WTC11 (cell line): Measurements from ENCODE around the gene RPS3. TPM values are rescaled to one million over a fixed set of nuclear protein-coding genes. Genes with fewer than 3 reads are reported as not detected.
A peak's percentile ranks its signal among the peaks of the same experiment; 100 is the strongest.

ENCODE experiments used
- ATAC-seq: fragments of 200-7000 bp; cut with Tn5 transposase; 2 replicates; pipeline ENCODE4 v1.10.0; 2021; ENCODE audit warnings: mild to moderate bottlenecking, moderate library complexity
- CTCF ChIA-PET: fragments of 300-600 bp; sonication (Branson Sonifier 250); formaldehyde crosslinking; loops from one replicate; lab custom pipeline; 2021; ENCODE audit warnings: antibody characterized with exemption; lab: Charles Lee
- POLR2A ChIA-PET: fragments of 350-600 bp; sonication (Branson Sonifier 250); formaldehyde crosslinking; loops from one replicate; lab custom pipeline; 2021; ENCODE audit warnings: antibody characterized with exemption; lab: Charles Lee
- DNase-seq: peaks from one replicate; pipeline ENCODE4 v3.0.0; 2021; ENCODE audit warnings: low spot score
- H3K27ac Mint-ChIP-seq: 2 replicates; pipeline ENCODE4 v1.8.0; 2021; ENCODE audit warnings: mixed read lengths
- H3K27me3 Mint-ChIP-seq: 2 replicates; pipeline ENCODE4 v1.8.0; 2021; ENCODE audit warnings: low read depth, mild to moderate bottlenecking, moderate library complexity, mixed read lengths
- H3K36me3 Mint-ChIP-seq: 2 replicates; pipeline ENCODE4 v1.8.0; 2021; ENCODE audit warnings: mixed read lengths
- H3K4me1 Mint-ChIP-seq: 2 replicates; pipeline ENCODE4 v1.8.0; 2022; ENCODE audit warnings: mixed read lengths
- H3K4me3 Mint-ChIP-seq: 2 replicates; pipeline ENCODE4 v1.8.0; 2021; ENCODE audit warnings: mild to moderate bottlenecking, moderate library complexity, mixed read lengths
- H3K9me3 Mint-ChIP-seq: 2 replicates; pipeline ENCODE4 v1.8.0; 2021; ENCODE audit warnings: mixed read lengths
- CBFB ChIP-seq: sonication (generic); formaldehyde crosslinking; IDR thresholded peaks from 2 replicates; pipeline ENCODE4 v1.8.1; 2022; ENCODE audit warnings: mild to moderate bottlenecking, low read depth, missing genetic modification reagents
- GRHL2 ChIP-seq: fragments of 250-450 bp; sonication (Bioruptor Pico); IDR thresholded peaks from 2 replicates; pipeline ENCODE4 v1.8.0; 2022; ENCODE audit warnings: mild to moderate bottlenecking, moderate library complexity; ENCODE audit not compliant: insufficient replicate concordance, severe bottlenecking
- IRF2 ChIP-seq: sonication (generic); formaldehyde crosslinking; IDR thresholded peaks from 2 replicates; pipeline ENCODE4 v1.8.0; 2022; ENCODE audit warnings: low read depth, missing genetic modification reagents, borderline replicate concordance
- MXD4 ChIP-seq: fragments of 250-450 bp; sonication (Bioruptor Pico); IDR thresholded peaks from 2 replicates; pipeline ENCODE4 v1.8.0; 2021; ENCODE audit warnings: mild to moderate bottlenecking, moderate library complexity, borderline replicate concordance
- RELA ChIP-seq: sonication (generic); formaldehyde crosslinking; IDR thresholded peaks from 2 replicates; pipeline ENCODE4 v1.8.1; 2022; ENCODE audit warnings: missing genetic modification reagents, mild to moderate bottlenecking, borderline replicate concordance
- TEAD4 ChIP-seq: sonication (generic); formaldehyde crosslinking; IDR thresholded peaks from 2 replicates; pipeline ENCODE4 v1.8.0; 2022; ENCODE audit warnings: mild to moderate bottlenecking, missing genetic modification reagents
- ZNF263 ChIP-seq: sonication (generic); formaldehyde crosslinking; IDR thresholded peaks from 2 replicates; pipeline ENCODE4 v1.8.1; 2022; ENCODE audit warnings: low read depth, mild to moderate bottlenecking, moderate library complexity, missing genetic modification reagents
- ZNF317 ChIP-seq: sonication (generic); formaldehyde crosslinking; IDR thresholded peaks from 2 replicates; pipeline ENCODE4 v1.8.1; 2023; ENCODE audit warnings: low read depth, mild to moderate bottlenecking, moderate library complexity, missing genetic modification reagents, borderline replicate concordance
- total RNA-seq: library from RNA; stranded (reverse); gene quantifications from 3 replicates; pipeline ENCODE4 v1.2.3, GENCODE V29; 2021
- TF ChIP-seq, protein P1 (sequence below): sonication (generic); formaldehyde crosslinking; IDR thresholded peaks from 2 replicates; pipeline ENCODE4 v1.8.0; 2023; ENCODE audit warnings: missing genetic modification reagents, mild to moderate bottlenecking, borderline replicate concordance
- TF ChIP-seq, protein P2 (sequence below): sonication (generic); formaldehyde crosslinking; IDR thresholded peaks from 2 replicates; pipeline ENCODE4 v1.8.0; 2022; ENCODE audit warnings: mild to moderate bottlenecking, missing genetic modification reagents
- TF ChIP-seq, protein P3 (sequence below): sonication (generic); formaldehyde crosslinking; IDR thresholded peaks from 2 replicates; pipeline ENCODE4 v1.8.1; 2022; ENCODE audit warnings: low read depth, missing genetic modification reagents, borderline replicate concordance
- TF ChIP-seq, protein P4 (sequence below): fragments of 250-450 bp; sonication (Bioruptor Pico); conservative IDR thresholded peaks from 2 replicates; pipeline ENCODE4 v1.9.0; 2021; ENCODE audit warnings: mild to moderate bottlenecking
- TF ChIP-seq, protein P5 (sequence below): sonication (generic); formaldehyde crosslinking; IDR thresholded peaks from 2 replicates; pipeline ENCODE4 v1.8.0; 2023; ENCODE audit warnings: missing genetic modification reagents
- TF ChIP-seq, protein P6 (sequence below): sonication (generic); formaldehyde crosslinking; conservative IDR thresholded peaks from 2 replicates; pipeline ENCODE4 v1.8.1; 2022; ENCODE audit warnings: mild to moderate bottlenecking, missing genetic modification reagents
- TF ChIP-seq, protein P7 (sequence below): fragments of 250-450 bp; sonication (Bioruptor Pico); IDR thresholded peaks from 2 replicates; pipeline ENCODE4 v1.9.0; 2021; ENCODE audit warnings: mild to moderate bottlenecking, borderline replicate concordance

Gene RPS3
- total RNA-seq, 1 experiment from 2014 or later, result 3,967 TPM

DNA sequence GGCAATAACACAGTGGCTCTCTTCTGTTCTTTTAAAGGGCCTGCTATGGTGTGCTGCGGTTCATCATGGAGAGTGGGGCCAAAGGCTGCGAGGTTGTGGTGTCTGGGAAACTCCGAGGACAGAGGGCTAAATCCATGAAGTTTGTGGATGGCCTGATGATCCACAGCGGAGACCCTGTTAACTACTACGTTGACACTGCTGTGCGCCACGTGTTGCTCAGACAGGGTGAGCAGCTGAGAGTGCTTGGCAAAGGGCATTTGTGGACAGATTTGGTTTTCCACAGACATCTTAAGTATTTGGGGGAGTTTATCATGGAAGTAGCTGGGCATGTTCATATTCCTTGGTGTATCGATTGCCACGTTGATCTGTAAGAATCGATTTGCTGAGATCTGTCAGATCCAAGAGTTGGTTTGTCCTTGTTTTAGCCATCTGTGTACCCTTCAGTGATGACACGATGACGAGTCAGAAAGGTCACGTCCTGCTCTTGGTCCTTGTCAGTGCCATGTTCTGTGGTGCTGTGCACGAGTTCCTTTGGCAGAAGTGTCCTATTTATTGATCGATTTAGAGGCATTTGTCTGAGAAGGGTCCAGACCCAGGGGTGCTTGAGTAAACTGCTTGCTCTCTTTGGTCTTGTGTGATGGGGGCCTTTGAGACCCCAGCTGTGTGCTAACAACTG is 4.8 kb downstream of the RPS3 start (continued):
- TF ChIP-seq TEAD4 (CRISPR knock-in tag), result no peak
- no peak for TF ChIP-seq IRF2 (CRISPR knock-in tag)
- no peak for TF ChIP-seq ZNF263 (CRISPR knock-in tag)
- TF ChIP-seq, protein P1, sequence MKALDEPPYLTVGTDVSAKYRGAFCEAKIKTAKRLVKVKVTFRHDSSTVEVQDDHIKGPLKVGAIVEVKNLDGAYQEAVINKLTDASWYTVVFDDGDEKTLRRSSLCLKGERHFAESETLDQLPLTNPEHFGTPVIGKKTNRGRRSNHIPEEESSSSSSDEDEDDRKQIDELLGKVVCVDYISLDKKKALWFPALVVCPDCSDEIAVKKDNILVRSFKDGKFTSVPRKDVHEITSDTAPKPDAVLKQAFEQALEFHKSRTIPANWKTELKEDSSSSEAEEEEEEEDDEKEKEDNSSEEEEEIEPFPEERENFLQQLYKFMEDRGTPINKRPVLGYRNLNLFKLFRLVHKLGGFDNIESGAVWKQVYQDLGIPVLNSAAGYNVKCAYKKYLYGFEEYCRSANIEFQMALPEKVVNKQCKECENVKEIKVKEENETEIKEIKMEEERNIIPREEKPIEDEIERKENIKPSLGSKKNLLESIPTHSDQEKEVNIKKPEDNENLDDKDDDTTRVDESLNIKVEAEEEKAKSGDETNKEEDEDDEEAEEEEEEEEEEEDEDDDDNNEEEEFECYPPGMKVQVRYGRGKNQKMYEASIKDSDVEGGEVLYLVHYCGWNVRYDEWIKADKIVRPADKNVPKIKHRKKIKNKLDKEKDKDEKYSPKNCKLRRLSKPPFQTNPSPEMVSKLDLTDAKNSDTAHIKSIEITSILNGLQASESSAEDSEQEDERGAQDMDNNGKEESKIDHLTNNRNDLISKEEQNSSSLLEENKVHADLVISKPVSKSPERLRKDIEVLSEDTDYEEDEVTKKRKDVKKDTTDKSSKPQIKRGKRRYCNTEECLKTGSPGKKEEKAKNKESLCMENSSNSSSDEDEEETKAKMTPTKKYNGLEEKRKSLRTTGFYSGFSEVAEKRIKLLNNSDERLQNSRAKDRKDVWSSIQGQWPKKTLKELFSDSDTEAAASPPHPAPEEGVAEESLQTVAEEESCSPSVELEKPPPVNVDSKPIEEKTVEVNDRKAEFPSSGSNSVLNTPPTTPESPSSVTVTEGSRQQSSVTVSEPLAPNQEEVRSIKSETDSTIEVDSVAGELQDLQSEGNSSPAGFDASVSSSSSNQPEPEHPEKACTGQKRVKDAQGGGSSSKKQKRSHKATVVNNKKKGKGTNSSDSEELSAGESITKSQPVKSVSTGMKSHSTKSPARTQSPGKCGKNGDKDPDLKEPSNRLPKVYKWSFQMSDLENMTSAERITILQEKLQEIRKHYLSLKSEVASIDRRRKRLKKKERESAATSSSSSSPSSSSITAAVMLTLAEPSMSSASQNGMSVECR (CRISPR knock-in tag), result no peak
- TF ChIP-seq, protein P2, sequence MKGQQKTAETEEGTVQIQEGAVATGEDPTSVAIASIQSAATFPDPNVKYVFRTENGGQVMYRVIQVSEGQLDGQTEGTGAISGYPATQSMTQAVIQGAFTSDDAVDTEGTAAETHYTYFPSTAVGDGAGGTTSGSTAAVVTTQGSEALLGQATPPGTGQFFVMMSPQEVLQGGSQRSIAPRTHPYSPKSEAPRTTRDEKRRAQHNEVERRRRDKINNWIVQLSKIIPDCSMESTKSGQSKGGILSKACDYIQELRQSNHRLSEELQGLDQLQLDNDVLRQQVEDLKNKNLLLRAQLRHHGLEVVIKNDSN (CRISPR knock-in tag), result no peak
- TF ChIP-seq, protein P3, sequence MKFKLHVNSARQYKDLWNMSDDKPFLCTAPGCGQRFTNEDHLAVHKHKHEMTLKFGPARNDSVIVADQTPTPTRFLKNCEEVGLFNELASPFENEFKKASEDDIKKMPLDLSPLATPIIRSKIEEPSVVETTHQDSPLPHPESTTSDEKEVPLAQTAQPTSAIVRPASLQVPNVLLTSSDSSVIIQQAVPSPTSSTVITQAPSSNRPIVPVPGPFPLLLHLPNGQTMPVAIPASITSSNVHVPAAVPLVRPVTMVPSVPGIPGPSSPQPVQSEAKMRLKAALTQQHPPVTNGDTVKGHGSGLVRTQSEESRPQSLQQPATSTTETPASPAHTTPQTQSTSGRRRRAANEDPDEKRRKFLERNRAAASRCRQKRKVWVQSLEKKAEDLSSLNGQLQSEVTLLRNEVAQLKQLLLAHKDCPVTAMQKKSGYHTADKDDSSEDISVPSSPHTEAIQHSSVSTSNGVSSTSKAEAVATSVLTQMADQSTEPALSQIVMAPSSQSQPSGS (CRISPR knock-in tag), result no peak
- no peak for TF ChIP-seq MXD4 (CRISPR knock-in tag)
- no peak for TF ChIP-seq RELA (CRISPR knock-in tag)

DNA sequence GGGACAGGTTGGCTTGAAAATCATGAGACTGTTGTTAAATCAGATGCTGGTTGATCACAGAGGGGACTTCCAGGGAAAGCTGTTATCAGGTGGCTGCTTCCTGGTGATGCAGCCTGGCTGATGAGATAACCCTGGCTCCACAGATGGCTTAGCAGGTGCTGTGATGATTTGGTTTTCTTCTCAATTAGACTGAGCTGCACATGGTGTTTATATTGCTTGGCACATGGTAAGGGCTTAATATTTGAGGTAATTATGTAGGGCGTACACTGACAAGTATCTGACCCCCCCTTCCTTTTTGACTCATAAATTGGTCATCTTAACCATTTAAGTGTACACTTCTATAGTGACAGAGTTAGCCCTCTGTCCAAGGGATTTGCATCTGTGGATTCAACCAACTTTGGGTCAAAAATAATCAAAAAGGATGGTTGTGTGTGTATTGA is 7.0 kb downstream of the RPS3 start:
- POLR2A ChIA-PET, result no interaction called here
- peaks cover 38% of the 10 kb centered on the region for H3K4me1 Mint-ChIP-seq
- DNase-seq (no peak), ATAC-seq (no peak)
- no peak overlapping the region for H3K27ac Mint-ChIP-seq
- CTCF ChIA-PET, result interaction anchor here (3.2 kb wide), 1 partner anchor 19 kb away, joined by 23 read pairs; no protein-coding TSS in a partner anchor
- peaks cover 3% of the 10 kb centered on the region; the same call in 1 of the 2 replicates for H3K9me3 Mint-ChIP-seq
- peaks cover 72% of the 10 kb centered on the region for H3K36me3 Mint-ChIP-seq
- H3K27me3 Mint-ChIP-seq, result no peaks in the 10 kb centered on the region
- TF ChIP-seq, protein P4, sequence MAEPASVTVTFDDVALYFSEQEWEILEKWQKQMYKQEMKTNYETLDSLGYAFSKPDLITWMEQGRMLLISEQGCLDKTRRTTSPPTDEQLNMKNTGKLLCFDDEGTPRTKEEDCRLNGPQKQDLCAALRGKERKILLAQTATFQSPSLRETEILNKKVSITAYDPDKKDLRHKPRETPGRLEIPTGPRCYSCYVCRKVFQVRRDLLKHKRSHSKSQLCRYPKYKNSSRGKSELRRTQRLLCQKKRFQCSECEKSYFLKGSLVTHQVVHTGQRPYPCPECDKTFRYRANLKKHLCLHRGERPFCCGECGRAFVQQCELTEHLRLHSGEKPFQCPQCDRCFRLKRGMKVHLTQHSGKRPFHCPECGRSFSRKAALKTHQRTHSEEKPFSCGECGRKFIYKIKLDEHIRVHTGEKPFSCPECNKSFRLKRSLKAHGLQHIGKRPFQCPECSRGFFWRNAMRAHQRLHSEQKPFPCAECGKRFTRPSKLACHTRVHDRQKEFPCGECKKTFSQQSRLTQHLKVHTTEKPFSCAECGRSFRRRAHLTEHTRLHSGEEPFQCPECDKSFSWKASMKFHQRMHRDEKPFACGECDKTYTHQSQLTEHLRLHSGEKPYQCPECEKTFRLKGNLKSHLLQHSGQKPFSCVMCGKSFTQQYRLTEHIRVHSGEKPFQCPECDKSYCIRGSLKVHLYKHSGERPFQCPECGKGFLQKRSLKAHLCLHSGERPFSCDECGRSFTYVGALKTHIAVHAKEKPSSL, result no peak
- TF ChIP-seq, protein P5, sequence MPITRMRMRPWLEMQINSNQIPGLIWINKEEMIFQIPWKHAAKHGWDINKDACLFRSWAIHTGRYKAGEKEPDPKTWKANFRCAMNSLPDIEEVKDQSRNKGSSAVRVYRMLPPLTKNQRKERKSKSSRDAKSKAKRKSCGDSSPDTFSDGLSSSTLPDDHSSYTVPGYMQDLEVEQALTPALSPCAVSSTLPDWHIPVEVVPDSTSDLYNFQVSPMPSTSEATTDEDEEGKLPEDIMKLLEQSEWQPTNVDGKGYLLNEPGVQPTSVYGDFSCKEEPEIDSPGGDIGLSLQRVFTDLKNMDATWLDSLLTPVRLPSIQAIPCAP (CRISPR knock-in tag), result no peak
- TF ChIP-seq GRHL2 (CRISPR knock-in tag), result no peak
- TF ChIP-seq, protein P6, sequence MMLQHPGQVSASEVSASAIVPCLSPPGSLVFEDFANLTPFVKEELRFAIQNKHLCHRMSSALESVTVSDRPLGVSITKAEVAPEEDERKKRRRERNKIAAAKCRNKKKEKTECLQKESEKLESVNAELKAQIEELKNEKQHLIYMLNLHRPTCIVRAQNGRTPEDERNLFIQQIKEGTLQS (CRISPR knock-in tag), result no peak
- no peak for TF ChIP-seq ZNF317
- no peak for TF ChIP-seq CBFB (CRISPR knock-in tag)
- TF ChIP-seq, protein P7, sequence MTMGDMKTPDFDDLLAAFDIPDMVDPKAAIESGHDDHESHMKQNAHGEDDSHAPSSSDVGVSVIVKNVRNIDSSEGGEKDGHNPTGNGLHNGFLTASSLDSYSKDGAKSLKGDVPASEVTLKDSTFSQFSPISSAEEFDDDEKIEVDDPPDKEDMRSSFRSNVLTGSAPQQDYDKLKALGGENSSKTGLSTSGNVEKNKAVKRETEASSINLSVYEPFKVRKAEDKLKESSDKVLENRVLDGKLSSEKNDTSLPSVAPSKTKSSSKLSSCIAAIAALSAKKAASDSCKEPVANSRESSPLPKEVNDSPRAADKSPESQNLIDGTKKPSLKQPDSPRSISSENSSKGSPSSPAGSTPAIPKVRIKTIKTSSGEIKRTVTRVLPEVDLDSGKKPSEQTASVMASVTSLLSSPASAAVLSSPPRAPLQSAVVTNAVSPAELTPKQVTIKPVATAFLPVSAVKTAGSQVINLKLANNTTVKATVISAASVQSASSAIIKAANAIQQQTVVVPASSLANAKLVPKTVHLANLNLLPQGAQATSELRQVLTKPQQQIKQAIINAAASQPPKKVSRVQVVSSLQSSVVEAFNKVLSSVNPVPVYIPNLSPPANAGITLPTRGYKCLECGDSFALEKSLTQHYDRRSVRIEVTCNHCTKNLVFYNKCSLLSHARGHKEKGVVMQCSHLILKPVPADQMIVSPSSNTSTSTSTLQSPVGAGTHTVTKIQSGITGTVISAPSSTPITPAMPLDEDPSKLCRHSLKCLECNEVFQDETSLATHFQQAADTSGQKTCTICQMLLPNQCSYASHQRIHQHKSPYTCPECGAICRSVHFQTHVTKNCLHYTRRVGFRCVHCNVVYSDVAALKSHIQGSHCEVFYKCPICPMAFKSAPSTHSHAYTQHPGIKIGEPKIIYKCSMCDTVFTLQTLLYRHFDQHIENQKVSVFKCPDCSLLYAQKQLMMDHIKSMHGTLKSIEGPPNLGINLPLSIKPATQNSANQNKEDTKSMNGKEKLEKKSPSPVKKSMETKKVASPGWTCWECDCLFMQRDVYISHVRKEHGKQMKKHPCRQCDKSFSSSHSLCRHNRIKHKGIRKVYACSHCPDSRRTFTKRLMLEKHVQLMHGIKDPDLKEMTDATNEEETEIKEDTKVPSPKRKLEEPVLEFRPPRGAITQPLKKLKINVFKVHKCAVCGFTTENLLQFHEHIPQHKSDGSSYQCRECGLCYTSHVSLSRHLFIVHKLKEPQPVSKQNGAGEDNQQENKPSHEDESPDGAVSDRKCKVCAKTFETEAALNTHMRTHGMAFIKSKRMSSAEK, result 0 out of 2 replicates have a peak, but pooled peaks have one; percentile 47
- no peak for TF ChIP-seq RELA (CRISPR knock-in tag)
- H3K4me3 Mint-ChIP-seq, result no peak overlapping the region
